ENCODE measurements around the gene RCE1.

GRCh38 chr11:66879000-66879399 lies 35.8 kb downstream of the RCE1 start:
- TF ChIP-seq POLR2A (IDR thresholded peaks at IDR 0.05; ENCODE audit: low read depth, low read length) (no peak), POLR2AphosphoS5 (IDR thresholded peaks at IDR 0.05; ENCODE audit: low read depth, low read length) (no peak), TAF1 (IDR thresholded peaks at IDR 0.05; ENCODE audit: borderline replicate concordance, low read depth, low read length) (no peak)

Data from GM12892 (cell line).